IMR-90 (cell line): ENCODE results near the gene APP. TPM values are rescaled to one million over a fixed set of nuclear protein-coding genes. Genes with fewer than 3 reads are reported as not detected.
A peak's percentile ranks its signal among the peaks of the same experiment; 100 is the strongest.

Experiments
- ATAC-seq: fragments of 200-7000 bp; cut with Tn5 transposase; 2 replicates; pipeline ENCODE4 v1.9.1; 2020; ENCODE audit warnings: low read depth, mild to moderate bottlenecking, moderate library complexity
- BruUV-seq: library from RNA; stranded (reverse); fragments of 400-500 nt; replicated peaks from 2 replicates; lab custom pipeline; 2021; lab: Mats Ljungman, UMichigan
- CTCF ChIA-PET: fragments of 300-600 bp; formaldehyde crosslinking; extraction: SDS; loops from one replicate; lab custom pipeline; 2021; ENCODE audit warnings: antibody characterized with exemption; lab: Yijun Ruan, JAX
- POLR2A ChIA-PET: fragments of 300-600 bp; sonication (Branson Sonifier 250); formaldehyde crosslinking; loops from one replicate; lab custom pipeline; 2022; ENCODE audit warnings: antibody characterized with exemption; ENCODE audit not compliant: unreplicated experiment; lab: Charles Lee
- DNase-seq: peaks from one replicate; pipeline ENCODE4 v3.0.0; 2013
- H2AFZ ChIP-seq: replicated peaks from 2 replicates; pipeline ENCODE3; 2013; ENCODE audit warnings: low read length, mild to moderate bottlenecking; ENCODE audit not compliant: poor library complexity
- H2AK5ac ChIP-seq: 2 replicates; pipeline ENCODE4 v1.6.1; 2013; ENCODE audit warnings: low read depth, low read length, inconsistent platforms
- H2AK9ac ChIP-seq: replicated peaks from 2 replicates; pipeline ENCODE3; 2013; ENCODE audit warnings: mild to moderate bottlenecking, low read depth, low read length, moderate library complexity; ENCODE audit not compliant: poor library complexity
- H2BK120ac ChIP-seq: 2 replicates; pipeline ENCODE4 v1.6.1; 2013; ENCODE audit warnings: low read depth, low read length, inconsistent platforms
- H2BK15ac ChIP-seq: 3 replicates; pipeline ENCODE4 v1.6.1; 2013; ENCODE audit warnings: low read depth, low read length, inconsistent platforms
- H2BK20ac ChIP-seq: 2 replicates; pipeline ENCODE4 v1.6.1; 2013; ENCODE audit warnings: low read depth, mild to moderate bottlenecking, inconsistent platforms, low read length, moderate library complexity
- H2BK5ac ChIP-seq: 2 replicates; pipeline ENCODE4 v1.6.1; 2013; ENCODE audit warnings: mild to moderate bottlenecking, low read depth, low read length, inconsistent platforms; ENCODE audit not compliant: poor library complexity, severe bottlenecking
- H3K14ac ChIP-seq: replicated peaks from 2 replicates; pipeline ENCODE4 v1.6.1; 2013; ENCODE audit warnings: low read depth, low read length, inconsistent platforms
- H3K18ac ChIP-seq: 2 replicates; pipeline ENCODE4 v1.6.1; 2013; ENCODE audit warnings: low read depth, low read length, control low read depth
- H3K23ac ChIP-seq: 2 replicates; pipeline ENCODE4 v1.6.1; 2013; ENCODE audit warnings: low read depth, low read length, inconsistent platforms
- H3K27ac ChIP-seq: 2 replicates; pipeline ENCODE4 v1.5.1; 2013; ENCODE audit warnings: mild to moderate bottlenecking, control low read depth, low read length; ENCODE audit not compliant: insufficient read depth
- H3K27me3 ChIP-seq: 2 replicates; pipeline ENCODE4 v1.6.1; 2013; ENCODE audit warnings: low read length; ENCODE audit not compliant: control insufficient read depth, insufficient read depth
- H3K36me3 ChIP-seq: 2 replicates; pipeline ENCODE4 v1.6.1; 2013; ENCODE audit warnings: low read length, mixed read lengths; ENCODE audit not compliant: control insufficient read depth, insufficient read depth
- H3K4ac ChIP-seq: 2 replicates; pipeline ENCODE4 v1.6.1; 2013; ENCODE audit warnings: low read depth, low read length, inconsistent platforms
- H3K4me1 ChIP-seq: 2 replicates; pipeline ENCODE4 v1.6.1; 2013; ENCODE audit warnings: low read length, mixed read lengths; ENCODE audit not compliant: control insufficient read depth, insufficient read depth
- H3K4me2 ChIP-seq: 2 replicates; pipeline ENCODE4 v1.6.1; 2013; ENCODE audit warnings: low read depth, mild to moderate bottlenecking, control low read depth, low read length, moderate library complexity
- H3K4me3 ChIP-seq: 2 replicates; pipeline ENCODE4 v1.5.1; 2013; ENCODE audit warnings: low read depth, mild to moderate bottlenecking, control low read depth, low read length, moderate library complexity; ENCODE audit not compliant: insufficient read depth
- H3K56ac ChIP-seq: 2 replicates; pipeline ENCODE4 v1.6.1; 2013; ENCODE audit warnings: low read length, inconsistent platforms; ENCODE audit not compliant: insufficient read depth; ENCODE audit errors: extremely low read depth
- H3K79me1 ChIP-seq, 2 experiments: 2 replicates each; pipeline ENCODE4 v1.6.1; 2013; ENCODE audit warnings: low read length in 2 of 2, inconsistent platforms in 1 of 2, low read depth in 1 of 2
- H3K9ac ChIP-seq: 2 replicates; pipeline ENCODE4 v1.6.1; 2013; ENCODE audit warnings: low read depth, low read length, control low read depth
- H3K9me1 ChIP-seq: 2 replicates; pipeline ENCODE4 v1.6.1; 2013; ENCODE audit warnings: low read length, inconsistent platforms; ENCODE audit not compliant: insufficient read depth
- H3K9me3 ChIP-seq: 2 replicates; pipeline ENCODE4 v1.6.1; 2013; ENCODE audit warnings: low read length; ENCODE audit not compliant: control insufficient read depth, insufficient read depth
- H4K20me1 ChIP-seq: 2 replicates; pipeline ENCODE4 v1.6.1; 2013; ENCODE audit warnings: low read length, inconsistent platforms; ENCODE audit not compliant: insufficient read depth
- H4K5ac ChIP-seq: 2 replicates; pipeline ENCODE4 v1.6.1; 2013; ENCODE audit warnings: mild to moderate bottlenecking, low read depth, low read length, control low read depth
- H4K8ac ChIP-seq, 2 experiments: 2 replicates each; pipeline ENCODE4 v1.6.1; 2013; ENCODE audit warnings: low read depth in 2 of 2, low read length in 2 of 2, control low read depth in 1 of 2, inconsistent platforms in 1 of 2
- H4K91ac ChIP-seq: 2 replicates; pipeline ENCODE4 v1.6.1; 2013; ENCODE audit warnings: low read depth, low read length, inconsistent platforms; ENCODE audit not compliant: insufficient read depth
- CEBPB ChIP-seq: IDR thresholded peaks from 2 replicates; pipeline ENCODE4 v1.6.1; 2012; ENCODE audit warnings: low read depth, low read length, improper control_type of control experiment
- CHD1 ChIP-seq: IDR thresholded peaks from 2 replicates; pipeline ENCODE4 v1.6.1; 2012; ENCODE audit warnings: low read depth, low read length, improper control_type of control experiment
- ELK1 ChIP-seq: fragments of 150-350 bp; IDR thresholded peaks from 2 replicates; pipeline ENCODE4 v1.6.1; 2016; ENCODE audit warnings: low read depth, mild to moderate bottlenecking, low read length, moderate library complexity, borderline replicate concordance
- MAFK ChIP-seq: IDR thresholded peaks from 2 replicates; pipeline ENCODE4 v1.6.1; 2012; ENCODE audit warnings: low read depth, low read length, improper control_type of control experiment
- MXI1 ChIP-seq: IDR thresholded peaks from 2 replicates; pipeline ENCODE4 v1.6.1; 2012; ENCODE audit warnings: low read depth, mild to moderate bottlenecking, low read length, moderate library complexity, borderline replicate concordance
- NFE2L2 ChIP-seq: fragments of 150-350 bp; IDR thresholded peaks from 2 replicates; pipeline ENCODE4 v1.6.1; 2016; ENCODE audit warnings: low read depth, mild to moderate bottlenecking, low read length
- POLR2A ChIP-seq: IDR thresholded peaks from 2 replicates; pipeline ENCODE4 v1.6.1; 2012; ENCODE audit warnings: mild to moderate bottlenecking, low read depth, low read length
- RCOR1 ChIP-seq: IDR thresholded peaks from 2 replicates; pipeline ENCODE4 v1.6.1; 2012; ENCODE audit warnings: mild to moderate bottlenecking, low read length, improper control_type of control experiment; ENCODE audit not compliant: insufficient replicate concordance
- RFX5 ChIP-seq: IDR thresholded peaks from 2 replicates; pipeline ENCODE4 v1.8.0; 2012; ENCODE audit warnings: low read depth, mild to moderate bottlenecking, low read length, moderate library complexity
- SMC3 ChIP-seq: fragments of 150-350 bp; IDR thresholded peaks from 2 replicates; pipeline ENCODE4 v1.6.1; 2016; ENCODE audit warnings: low read depth, mild to moderate bottlenecking, antibody characterized with exemption, low read length, moderate library complexity
- WGBS, 2 experiments: methylation state at CpG; one replicate each; pipeline versions ENCODE4 v1.1.5 to v1.1.7; 2013; ENCODE audit warnings: missing lambda C conversion rate in 2 of 2; ENCODE audit not compliant: insufficient read length in 1 of 2; ENCODE audit errors: extremely low coverage in 2 of 2; 5-methylcytosine and 5-hydroxymethylcytosine counted together
- dilution Hi-C: fragments of 300-500 bp; cut with HindIII; formaldehyde crosslinking; loops from one replicate; pipeline ENCODE4 v1.14.3; 2018; ENCODE audit warnings: low sequenced_read_pairs; ENCODE audit not compliant: unreplicated experiment
- in situ Hi-C: fragments of 300-500 bp; cut with MboI; formaldehyde crosslinking; loops from 3 replicates; pipeline ENCODE4 v1.14.3; 2019; ENCODE audit warnings: low sequenced_read_pairs, inconsistent platforms, mixed read lengths
- intact Hi-C: fragments of 100-400 bp; cut with micrococcal nuclease; formaldehyde crosslinking; loops from 2 replicates; pipeline ENCODE4 v1.10.0; 2022
- polyA plus RNA-seq, 3 experiments: library from polyadenylated mRNA; depleted of rRNA; stranded (reverse); fragments of >200 nt; gene quantifications; 2 replicates each; pipeline ENCODE4 v1.2.3, GENCODE V29; 2012; ENCODE audit warnings: low replicate concordance in 1 of 3
- total RNA-seq: library from RNA; depleted of rRNA; stranded (reverse); fragments of >200 nt; gene quantifications from 2 replicates; pipeline ENCODE4 v1.2.3, GENCODE V29; 2012

APP gene
- total and polyA plus RNA-seq, 2 of the 4 experiments (the other 2 are of a cell fraction) = 191 to 530 TPM

- H3K79me1 ChIP-seq = peaks cover 26 to 79% of the 10 kb centered on the region in 2 experiments
- DNase-seq (peak; percentile 67), ATAC-seq (peak; percentile 52)
- 0 out of 2 replicates have a peak overlapping the region, but pooled peaks have one; percentile 18 for H3K23ac ChIP-seq
- no peak overlapping the region for H3K56ac ChIP-seq
- no peaks in the 10 kb centered on the region for H3K27me3 ChIP-seq
- intact Hi-C loops (no loop called here), in situ Hi-C loops (no loop called here), dilution Hi-C loops (no loop called here)
- H3K4ac ChIP-seq = peak overlapping the region; percentile 13; the same call in 1 of the 2 replicates
- H3K36me3 ChIP-seq = no peaks in the 10 kb centered on the region
- BruUV-seq = no TSS peak
- no peak overlapping the region for H4K91ac ChIP-seq
- no peak overlapping the region for H4K5ac ChIP-seq
- H3K18ac ChIP-seq = peak overlapping the region; percentile 1; the same call in 1 of the 2 replicates
- H2BK20ac ChIP-seq = no peak overlapping the region; the same call in 1 of the 2 replicates
- no peak overlapping the region for H2AFZ ChIP-seq
- H3K4me2 ChIP-seq = peak overlapping the region; percentile 66
- H2AK5ac ChIP-seq = no peak overlapping the region
- H2BK15ac ChIP-seq = no peak overlapping the region
- no peak overlapping the region for H4K8ac ChIP-seq
- H3K9ac ChIP-seq = no peak overlapping the region
- H3K27ac ChIP-seq = no peak overlapping the region
- H3K4me3 ChIP-seq = no peak overlapping the region
- H3K14ac ChIP-seq = no peak overlapping the region; the same call in 1 of the 2 replicates
- H2AK9ac ChIP-seq = no peak overlapping the region
- peaks cover 35% of the 10 kb centered on the region for H4K20me1 ChIP-seq
- WGBS, 2 experiments = no CpG with 5 or more reads among the region's 4 CpGs
- peaks cover 17% of the 10 kb centered on the region for H3K4me1 ChIP-seq
- ChIA-PET POLR2A (no interaction called here), CTCF (interaction anchor here (0.8 kb wide), 1 partner anchor 16 kb away, joined by 3 read pairs; no protein-coding TSS in a partner anchor)
- peak overlapping the region; percentile 4 for H2BK5ac ChIP-seq
- H3K9me3 ChIP-seq = no peaks in the 10 kb centered on the region
- H2BK120ac ChIP-seq = 0 out of 2 replicates have a peak overlapping the region, but pooled peaks have one; percentile 36
- peak; percentile 39; the same call in 1 of the 2 replicates for TF ChIP-seq CEBPB
- no peak for TF ChIP-seq CHD1
- 0 out of 2 replicates have a peak, but pooled peaks have one; percentile 9 for TF ChIP-seq RFX5
- no peak for TF ChIP-seq MAFK
- no peak for TF ChIP-seq ELK1
- no peak for TF ChIP-seq RCOR1
- no peak for TF ChIP-seq SMC3
- no peak for TF ChIP-seq MXI1
- TF ChIP-seq NFE2L2 = no peak
- TF ChIP-seq POLR2A = no peak
- peaks cover 20% of the 10 kb centered on the region for H3K9me1 ChIP-seq
Observed at GRCh38 chr21:26124421-26124833, 46.1 kb downstream of the APP start.
